SJSA1 (cell line): Measurements from ENCODE around the gene PFDN2. TPM values are rescaled to one million over a fixed set of nuclear protein-coding genes. Genes with fewer than 3 reads are reported as not detected.

ENCODE experiments used
- DNase-seq, 2 experiments: peaks; one replicate each; pipeline ENCODE4 v3.0.0-alpha.2; 2015 to 2020; ENCODE audit warnings: low spot score in 2 of 2, low read depth in 1 of 2
- H3K27ac ChIP-seq: fragments of 250-450 bp; sonication (Bioruptor Pico); 2 replicates; pipeline ENCODE4 v1.5.1; 2020; ENCODE audit warnings: mild to moderate bottlenecking, moderate library complexity
- H3K27me3 ChIP-seq: fragments of 250-450 bp; sonication (Bioruptor Pico); replicated peaks from 2 replicates; pipeline ENCODE4 v1.5.1; 2020; ENCODE audit warnings: mild to moderate bottlenecking, moderate library complexity
- H3K36me3 ChIP-seq: fragments of 250-450 bp; sonication (Bioruptor Pico); 2 replicates; pipeline ENCODE4 v1.5.1; 2020; ENCODE audit warnings: mild to moderate bottlenecking
- H3K4me1 ChIP-seq: fragments of 250-450 bp; sonication (Bioruptor Pico); replicated peaks from 2 replicates; pipeline ENCODE4 v1.6.1; 2021; ENCODE audit warnings: mild to moderate bottlenecking
- H3K4me3 ChIP-seq: fragments of 250-450 bp; sonication (Bioruptor Pico); 2 replicates; pipeline ENCODE4 v1.5.1; 2020; ENCODE audit warnings: mild to moderate bottlenecking
- H3K9me3 ChIP-seq: fragments of 250-450 bp; sonication (Bioruptor Pico); replicated peaks from 2 replicates; pipeline ENCODE4 v1.5.1; 2020; ENCODE audit warnings: mild to moderate bottlenecking
- total RNA-seq: library from RNA; depleted of rRNA; stranded (reverse); fragments of >200 nt; shearing (Covaris generic); gene quantifications from 2 replicates; pipeline ENCODE4 v1.2.3, GENCODE V29; 2014; rRNA removed

Gene PFDN2
- total RNA-seq, 1 experiment from 2014 or later: 116 TPM

- Histone ChIP-seq H3K9me3 (no peaks in the 10 kb centered on the region), H3K4me1 (no peaks in the 10 kb centered on the region), H3K27me3 (peaks cover 13% of the 10 kb centered on the region), H3K27ac (no peak overlapping the region), H3K4me3 (no peak overlapping the region), H3K36me3 (no peaks in the 10 kb centered on the region)
- no peak for DNase-seq
Observed at GRCh38 chr1:161061419-161061818, 56.4 kb downstream of the PFDN2 start.

GRCh38 chr1:161059293-161059692 lies 58.5 kb downstream of the PFDN2 start:
- DNase-seq: no peak
- no peaks in the 10 kb centered on the region for H3K9me3 ChIP-seq
- H3K36me3 ChIP-seq: no peaks in the 10 kb centered on the region
- H3K4me1 ChIP-seq: no peaks in the 10 kb centered on the region
- peaks cover 9% of the 10 kb centered on the region for H3K27me3 ChIP-seq
- H3K4me3 ChIP-seq: no peak overlapping the region
- no peak overlapping the region for H3K27ac ChIP-seq

GRCh38 chr1:161054805-161055204 lies 63.0 kb downstream of the PFDN2 start:
- Histone ChIP-seq H3K36me3 (no peaks in the 10 kb centered on the region), H3K9me3 (no peaks in the 10 kb centered on the region), H3K4me3 (no peak overlapping the region), H3K4me1 (no peaks in the 10 kb centered on the region), H3K27ac (no peak overlapping the region), H3K27me3 (no peaks in the 10 kb centered on the region)
- no peak for DNase-seq

GRCh38 chr1:161054232-161054631 lies 63.6 kb downstream of the PFDN2 start:
- DNase-seq: no peak
- Histone ChIP-seq H3K36me3 (no peaks in the 10 kb centered on the region), H3K4me3 (no peak overlapping the region), H3K27me3 (no peaks in the 10 kb centered on the region), H3K4me1 (no peaks in the 10 kb centered on the region), H3K27ac (no peak overlapping the region), H3K9me3 (no peaks in the 10 kb centered on the region)

- Histone ChIP-seq H3K9me3 (no peaks in the 10 kb centered on the region), H3K4me1 (no peaks in the 10 kb centered on the region), H3K36me3 (no peaks in the 10 kb centered on the region), H3K27ac (no peak overlapping the region), H3K27me3 (no peaks in the 10 kb centered on the region), H3K4me3 (no peak overlapping the region)
- no peak for DNase-seq
Observed at GRCh38 chr1:161052899-161053298, 64.9 kb downstream of the PFDN2 start.

- Histone ChIP-seq H3K4me3 (no peak overlapping the region), H3K36me3 (no peaks in the 10 kb centered on the region), H3K27me3 (no peaks in the 10 kb centered on the region), H3K4me1 (no peaks in the 10 kb centered on the region; the same call in 1 of the 2 replicates), H3K9me3 (no peaks in the 10 kb centered on the region), H3K27ac (no peak overlapping the region)
- DNase-seq: no peak
Observed at GRCh38 chr1:161051219-161051618, 66.6 kb downstream of the PFDN2 start.

Other genes starting within 250 kb of the PFDN2 start
- not detected in 2 replicates for gene ITLN1, start 232.9 kb downstream of the PFDN2 start, total RNA-seq
- not detected in 2 replicates for gene ITLN2, start 163.2 kb downstream of the PFDN2 start, total RNA-seq
- gene F11R, start 96.9 kb downstream of the PFDN2 start, total RNA-seq: 3.2 and 4.5 TPM in 2 replicates
- 3.1 TPM in 1 of 2 replicates, not detected in the other for gene TSTD1, start 79.1 kb downstream of the PFDN2 start, total RNA-seq
- 63.2 and 68.1 TPM in 2 replicates for gene USF1, start 72.1 kb downstream of the PFDN2 start, total RNA-seq
- not detected in 2 replicates for gene ARHGAP30, start 48.1 kb downstream of the PFDN2 start, total RNA-seq
- 0.21 TPM in 1 of 2 replicates, not detected in the other for gene NECTIN4, start 28.5 kb downstream of the PFDN2 start, total RNA-seq
- not detected in 2 replicates for gene KLHDC9, start 19.7 kb downstream of the PFDN2 start, total RNA-seq
- 16.9 and 19.6 TPM in 2 replicates for gene NIT1, start 68 bp upstream of the PFDN2 start, total RNA-seq
- gene DEDD, start 14.6 kb upstream of the PFDN2 start, total RNA-seq: 16.9 and 26.3 TPM in 2 replicates
- gene UFC1, start 35.9 kb upstream of the PFDN2 start, total RNA-seq: 60.4 and 105 TPM in 2 replicates
- gene USP21, start 41.5 kb upstream of the PFDN2 start, total RNA-seq: 3.7 and 4.8 TPM in 2 replicates
- 8.9 and 27.7 TPM in 2 replicates for gene PPOX, start 48.4 kb upstream of the PFDN2 start, total RNA-seq
- gene B4GALT3, start 59.5 kb upstream of the PFDN2 start, total RNA-seq: 32.9 and 37.0 TPM in 2 replicates
- gene ADAMTS4, start 81.0 kb upstream of the PFDN2 start, total RNA-seq: not detected in 2 replicates
- 76.2 and 84.7 TPM in 2 replicates for gene NDUFS2, start 84.3 kb upstream of the PFDN2 start, total RNA-seq
- 1.1 TPM in 1 of 2 replicates, not detected in the other for gene FCER1G, start 97.3 kb upstream of the PFDN2 start, total RNA-seq
- gene APOA2, start 105.6 kb upstream of the PFDN2 start, total RNA-seq: not detected in 2 replicates
- gene TOMM40L, start 108.0 kb upstream of the PFDN2 start, total RNA-seq: 8.4 and 9.4 TPM in 2 replicates
- not detected in 2 replicates for gene NR1I3, start 120.2 kb upstream of the PFDN2 start, total RNA-seq
- not detected in 2 replicates for gene PCP4L1, start 140.7 kb upstream of the PFDN2 start, total RNA-seq
- gene MPZ, start 191.9 kb upstream of the PFDN2 start, total RNA-seq: not detected in 2 replicates
- gene SDHC, start 196.3 kb upstream of the PFDN2 start, total RNA-seq: 20.3 and 35.9 TPM in 2 replicates
- not detected in 2 replicates for gene CFAP126, start 249.8 kb upstream of the PFDN2 start, total RNA-seq